GM23338 (cell line): ENCODE measurements around the gene IFNG. TPM values are rescaled to one million over a fixed set of nuclear protein-coding genes. Genes with fewer than 3 reads are reported as not detected.

Experiments used
- ATAC-seq: fragments of 200-7000 bp; cut with Tn5 transposase; 3 replicates; pipeline ENCODE4 v1.9.1; 2020
- DNase-seq: peaks from one replicate; pipeline ENCODE4 v3.0.0-alpha.2; 2015; ENCODE audit warnings: low spot score
- H2AFZ ChIP-seq: fragments of 200-600 bp; sonication (generic); 2 replicates; pipeline ENCODE4 v1.8.0; 2016; ENCODE audit warnings: antibody characterized with exemption, mild to moderate bottlenecking, moderate library complexity
- H3F3A ChIP-seq: fragments of 200-600 bp; sonication (generic); replicated peaks from 2 replicates; pipeline ENCODE4 v1.8.0; 2017; ENCODE audit warnings: antibody characterized with exemption, mixed run types, low read depth
- H3K27ac ChIP-seq: fragments of 200-600 bp; sonication (generic); 2 replicates; pipeline ENCODE4 v1.6.1; 2016; ENCODE audit warnings: low read depth
- H3K27me3 ChIP-seq: fragments of 200-600 bp; sonication (generic); 2 replicates; pipeline ENCODE4 v1.8.0; 2016; ENCODE audit warnings: mild to moderate bottlenecking, mixed run types, moderate library complexity; ENCODE audit not compliant: insufficient read depth
- H3K36me3 ChIP-seq: fragments of 200-600 bp; sonication (generic); 2 replicates; pipeline ENCODE4 v1.8.0; 2016; ENCODE audit warnings: mild to moderate bottlenecking; ENCODE audit not compliant: insufficient read depth
- H3K4me1 ChIP-seq: fragments of 200-600 bp; sonication (generic); 2 replicates; pipeline ENCODE4 v1.8.0; 2016; ENCODE audit warnings: mild to moderate bottlenecking, moderate library complexity; ENCODE audit not compliant: insufficient read depth
- H3K4me2 ChIP-seq: fragments of 200-600 bp; sonication (generic); 2 replicates; pipeline ENCODE4 v1.7.1; 2017; ENCODE audit warnings: mixed run types
- H3K4me3 ChIP-seq: fragments of 200-600 bp; sonication (generic); 2 replicates; pipeline ENCODE4 v1.6.1; 2016; ENCODE audit warnings: mixed run types
- H3K79me2 ChIP-seq: fragments of 200-600 bp; sonication (generic); replicated peaks from 2 replicates; pipeline ENCODE4 v1.8.0; 2017; ENCODE audit warnings: mild to moderate bottlenecking; ENCODE audit not compliant: insufficient read depth
- H3K9me2 ChIP-seq: fragments of 200-600 bp; sonication (generic); 2 replicates; pipeline ENCODE4 v1.8.0; 2017; ENCODE audit not compliant: insufficient read depth
- H4K20me1 ChIP-seq: fragments of 200-600 bp; sonication (generic); replicated peaks from 2 replicates; pipeline ENCODE4 v1.8.0; 2017; ENCODE audit warnings: mild to moderate bottlenecking; ENCODE audit not compliant: insufficient read depth
- H3K27ac Mint-ChIP-seq: 2 replicates; pipeline ENCODE4 v1.8.0; 2020; ENCODE audit warnings: inconsistent platforms, mild to moderate bottlenecking, moderate library complexity, mixed read lengths
- H3K27me3 Mint-ChIP-seq: 3 replicates; pipeline ENCODE4 v1.8.0; 2022; ENCODE audit warnings: low read depth, mild to moderate bottlenecking, moderate library complexity, mixed read lengths, inconsistent platforms; ENCODE audit not compliant: insufficient read depth, poor library complexity
- H3K36me3 Mint-ChIP-seq: 3 replicates; pipeline ENCODE4 v1.8.0; 2021; ENCODE audit warnings: low read depth, mild to moderate bottlenecking, inconsistent platforms, moderate library complexity, mixed read lengths
- H3K4me1 Mint-ChIP-seq: 3 replicates; pipeline ENCODE4 v1.8.0; 2020; ENCODE audit warnings: mild to moderate bottlenecking, inconsistent platforms, mixed read lengths
- H3K4me3 Mint-ChIP-seq: 3 replicates; pipeline ENCODE4 v1.8.0; 2021; ENCODE audit warnings: moderate library complexity, mild to moderate bottlenecking, inconsistent platforms, mixed read lengths
- H3K9me3 Mint-ChIP-seq: 3 replicates; pipeline ENCODE4 v1.8.0; 2020; ENCODE audit warnings: moderate library complexity, mild to moderate bottlenecking, inconsistent platforms, mixed read lengths
- CREB1 ChIP-seq: fragments of 250-450 bp; sonication (Bioruptor Pico); IDR thresholded peaks from 2 replicates; pipeline ENCODE4 v1.5.0; 2020; ENCODE audit warnings: low read depth, mild to moderate bottlenecking, moderate library complexity
- CTCF ChIP-seq, 2 experiments: fragments of 200-600 bp in 1 of 2; sonication (generic) in 1 of 2; conservative IDR thresholded peaks; 2 replicates each; pipeline versions ENCODE4 v1.5.1 to v1.6.1; 2016 to 2017; ENCODE audit warnings: antibody characterized with exemption in 2 of 2, low read depth in 2 of 2, mild to moderate bottlenecking in 2 of 2, moderate library complexity in 1 of 2
- ETS1 ChIP-seq: IDR thresholded peaks from 2 replicates; pipeline ENCODE4 v1.6.1; 2016; ENCODE audit warnings: antibody characterized with exemption
- EZH2 ChIP-seq: fragments of 200-600 bp; sonication (generic); IDR thresholded peaks from one replicate; pipeline ENCODE4 v1.8.0; 2017; ENCODE audit warnings: antibody characterized with exemption, mild to moderate bottlenecking, low read depth; ENCODE audit not compliant: unreplicated experiment
- EZH2phosphoT487 ChIP-seq: fragments of 200-600 bp; sonication (generic); IDR thresholded peaks from one replicate; pipeline ENCODE4 v1.8.1; 2018; ENCODE audit warnings: antibody characterized with exemption; ENCODE audit not compliant: unreplicated experiment
- JUNB ChIP-seq: IDR thresholded peaks from one replicate; pipeline ENCODE4 v1.6.1; 2016; ENCODE audit warnings: antibody characterized with exemption; ENCODE audit not compliant: unreplicated experiment
- NANOG ChIP-seq: IDR thresholded peaks from 2 replicates; pipeline ENCODE4 v1.6.1; 2016; ENCODE audit warnings: antibody characterized with exemption, borderline replicate concordance
- POLR2AphosphoS5 ChIP-seq: IDR thresholded peaks from 2 replicates; pipeline ENCODE4 v1.6.1; 2016; ENCODE audit warnings: antibody characterized with exemption, low read depth
- REST ChIP-seq: IDR thresholded peaks from one replicate; pipeline ENCODE4 v1.6.1; 2018; ENCODE audit warnings: antibody characterized with exemption; ENCODE audit not compliant: unreplicated experiment
- STAT1 ChIP-seq: IDR thresholded peaks from one replicate; pipeline ENCODE4 v1.6.1; 2016; ENCODE audit warnings: antibody characterized with exemption; ENCODE audit not compliant: unreplicated experiment
- ZNF114 ChIP-seq: fragments of 250-450 bp; sonication (Bioruptor Pico); IDR thresholded peaks from 2 replicates; pipeline ENCODE4 v1.5.0; 2020; ENCODE audit warnings: mild to moderate bottlenecking, moderate library complexity
- ZNF331 ChIP-seq: fragments of 250-450 bp; sonication (Bioruptor Pico); IDR thresholded peaks from 2 replicates; pipeline ENCODE4 v1.5.0; 2020; ENCODE audit warnings: low read depth, mild to moderate bottlenecking, moderate library complexity
- ZNF462 ChIP-seq: fragments of 250-450 bp; sonication (Bioruptor Pico); IDR thresholded peaks from 2 replicates; pipeline ENCODE4 v1.5.0; 2020; ENCODE audit warnings: mild to moderate bottlenecking, moderate library complexity
- polyA plus RNA-seq: library from polyadenylated mRNA; unstranded; fragments of >200 nt; fragmentation: Nextera tagmentation; extraction: Ambion mirVana; gene quantifications from 2 replicates; pipeline ENCODE4 v1.2.1, GENCODE V29; 2016
- total RNA-seq: library from RNA; depleted of rRNA; stranded (reverse); fragments of >200 nt; shearing (Covaris generic); gene quantifications from 2 replicates; pipeline ENCODE4 v1.2.3, GENCODE V29; 2014

Gene IFNG
- total and polyA plus RNA-seq, 2 experiments from 2014 or later: not detected

GRCh38 chr12:68111995-68112394, 47.5 kb downstream of the IFNG start:
- H3K27ac Mint-ChIP-seq: no peak overlapping the region
- ATAC-seq (no peak), DNase-seq (no peak)
- TF ChIP-seq EZH2phosphoT487: no peak
- TF ChIP-seq NANOG: no peak
- TF ChIP-seq STAT1: no peak
- TF ChIP-seq ZNF114: no peak
- TF ChIP-seq POLR2AphosphoS5: no peak
- TF ChIP-seq ETS1: no peak
- no peak for TF ChIP-seq EZH2
- no peak for TF ChIP-seq CTCF (conservative IDR thresholded peaks at IDR 0.05; ENCODE audit: low read depth in 2 of 2)
- no peak for TF ChIP-seq CREB1 (CRISPR knock-in tag)
- no peak for TF ChIP-seq ZNF331 (CRISPR knock-in tag)
- no peak for TF ChIP-seq REST
- TF ChIP-seq ZNF462 (CRISPR knock-in tag): no peak
- no peak for TF ChIP-seq JUNB
- H3F3A ChIP-seq: no peaks in the 10 kb centered on the region
- no peak overlapping the region for H3K4me3 ChIP-seq
- H3K27ac ChIP-seq: no peak overlapping the region
- no peaks in the 10 kb centered on the region for H3K27me3 ChIP-seq
- no peak overlapping the region for H2AFZ ChIP-seq
- no peaks in the 10 kb centered on the region; the same call in 1 of the 2 replicates for H4K20me1 ChIP-seq
- no peaks in the 10 kb centered on the region for H3K4me1 ChIP-seq
- H3K9me2 ChIP-seq: no peaks in the 10 kb centered on the region
- no peaks in the 10 kb centered on the region for H3K79me2 ChIP-seq
- no peak overlapping the region for H3K4me2 ChIP-seq
- no peaks in the 10 kb centered on the region for H3K36me3 Mint-ChIP-seq
- H3K4me1 Mint-ChIP-seq: no peaks in the 10 kb centered on the region
- H3K36me3 ChIP-seq: no peaks in the 10 kb centered on the region
- no peaks in the 10 kb centered on the region for H3K27me3 Mint-ChIP-seq
- no peak overlapping the region for H3K4me3 Mint-ChIP-seq
- no peaks in the 10 kb centered on the region; the same call in 2 of the 3 replicates for H3K9me3 Mint-ChIP-seq
